Prostate gland (tissue), 2 donors: ENCODE results near the gene PAFAH1B1.

Source experiments
- POLR2A ChIP-seq: fragments of 450-650 bp; IDR thresholded peaks from one replicate; pipeline ENCODE4 v1.6.1; 2016; ENCODE audit warnings: antibody characterized with exemption, mild to moderate bottlenecking
- POLR2AphosphoS5 ChIP-seq: sonication (generic); formaldehyde crosslinking; IDR thresholded peaks from one replicate; pipeline ENCODE4 v1.6.1; 2017; ENCODE audit warnings: antibody characterized with exemption
- TF ChIP-seq, protein P1 (sequence below), 4 experiments: fragments of 200-600 bp in 2 of 4; fragments of 450-650 bp in 2 of 4; sonication (generic) in 2 of 4; IDR thresholded peaks; 1 replicate in 3 of 4; 2 replicates in 1 of 4; pipeline ENCODE4 v1.5.1; 2016 to 2019; ENCODE audit warnings: antibody characterized with exemption in 4 of 4, mild to moderate bottlenecking in 2 of 4, moderate library complexity in 2 of 4

DNA sequence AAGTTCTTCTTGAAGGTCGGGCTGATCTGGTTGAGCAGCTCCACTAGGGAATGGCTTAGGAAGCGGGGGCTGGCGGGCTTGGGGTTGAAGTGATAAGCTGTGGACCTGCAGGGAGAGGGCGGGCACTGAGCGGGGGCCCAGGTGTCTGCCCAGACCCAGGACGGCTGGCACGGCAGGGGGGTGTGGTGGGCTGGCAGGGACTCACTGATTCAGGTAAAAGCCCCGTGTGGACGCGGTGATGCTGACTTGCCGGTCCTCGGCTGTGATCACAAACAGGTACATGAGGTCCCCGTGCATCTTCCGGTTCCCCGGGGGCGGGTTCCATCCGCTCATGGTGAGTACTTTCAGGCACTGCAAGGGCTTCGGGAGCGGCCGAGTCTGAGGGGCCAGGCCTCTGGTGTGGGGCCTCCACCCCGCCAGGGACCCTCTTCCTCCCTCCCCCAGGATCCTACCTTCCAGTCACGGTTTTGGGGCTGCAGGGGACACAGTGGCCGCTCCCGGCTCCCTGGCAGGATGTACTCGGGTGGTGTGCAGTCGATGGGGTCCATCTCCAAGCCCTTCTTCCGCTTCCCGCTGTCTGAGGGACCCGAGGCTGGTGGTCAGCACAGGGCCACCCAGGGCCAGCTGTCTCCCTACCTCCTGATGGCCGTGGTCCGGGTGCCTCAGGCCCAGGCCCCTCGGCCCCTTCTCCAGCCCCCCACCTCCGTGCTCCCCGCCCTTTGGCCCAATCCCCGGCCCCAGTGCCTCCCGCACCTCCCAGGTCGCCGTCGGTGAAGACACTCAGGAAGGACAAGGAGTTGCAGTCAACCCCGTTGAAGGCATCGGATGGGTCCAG, 107.9 kb downstream of the PAFAH1B1 start:
- TF ChIP-seq, protein P1, sequence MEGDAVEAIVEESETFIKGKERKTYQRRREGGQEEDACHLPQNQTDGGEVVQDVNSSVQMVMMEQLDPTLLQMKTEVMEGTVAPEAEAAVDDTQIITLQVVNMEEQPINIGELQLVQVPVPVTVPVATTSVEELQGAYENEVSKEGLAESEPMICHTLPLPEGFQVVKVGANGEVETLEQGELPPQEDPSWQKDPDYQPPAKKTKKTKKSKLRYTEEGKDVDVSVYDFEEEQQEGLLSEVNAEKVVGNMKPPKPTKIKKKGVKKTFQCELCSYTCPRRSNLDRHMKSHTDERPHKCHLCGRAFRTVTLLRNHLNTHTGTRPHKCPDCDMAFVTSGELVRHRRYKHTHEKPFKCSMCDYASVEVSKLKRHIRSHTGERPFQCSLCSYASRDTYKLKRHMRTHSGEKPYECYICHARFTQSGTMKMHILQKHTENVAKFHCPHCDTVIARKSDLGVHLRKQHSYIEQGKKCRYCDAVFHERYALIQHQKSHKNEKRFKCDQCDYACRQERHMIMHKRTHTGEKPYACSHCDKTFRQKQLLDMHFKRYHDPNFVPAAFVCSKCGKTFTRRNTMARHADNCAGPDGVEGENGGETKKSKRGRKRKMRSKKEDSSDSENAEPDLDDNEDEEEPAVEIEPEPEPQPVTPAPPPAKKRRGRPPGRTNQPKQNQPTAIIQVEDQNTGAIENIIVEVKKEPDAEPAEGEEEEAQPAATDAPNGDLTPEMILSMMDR (IDR thresholded peaks at IDR 0.05), result no peak
- no peak for TF ChIP-seq POLR2A
- TF ChIP-seq POLR2AphosphoS5, result no peak
